Testis (tissue), 2 donors: Measurements from ENCODE around the gene C16orf89.

Source experiments
- POLR2A ChIP-seq: fragments of 450-650 bp; IDR thresholded peaks from one replicate; pipeline ENCODE4 v1.6.1; 2017; ENCODE audit warnings: antibody characterized with exemption, mild to moderate bottlenecking, moderate library complexity
- TF ChIP-seq, protein P1 (sequence below), 3 experiments: fragments of 450-650 bp in 2 of 3; fragments of 200-600 bp in 1 of 3; sonication (generic) in 1 of 3; IDR thresholded peaks; one replicate each; pipeline ENCODE4 v1.5.1; 2016 to 2019; ENCODE audit warnings: antibody characterized with exemption in 3 of 3, mild to moderate bottlenecking in 2 of 3, moderate library complexity in 1 of 3

DNA sequence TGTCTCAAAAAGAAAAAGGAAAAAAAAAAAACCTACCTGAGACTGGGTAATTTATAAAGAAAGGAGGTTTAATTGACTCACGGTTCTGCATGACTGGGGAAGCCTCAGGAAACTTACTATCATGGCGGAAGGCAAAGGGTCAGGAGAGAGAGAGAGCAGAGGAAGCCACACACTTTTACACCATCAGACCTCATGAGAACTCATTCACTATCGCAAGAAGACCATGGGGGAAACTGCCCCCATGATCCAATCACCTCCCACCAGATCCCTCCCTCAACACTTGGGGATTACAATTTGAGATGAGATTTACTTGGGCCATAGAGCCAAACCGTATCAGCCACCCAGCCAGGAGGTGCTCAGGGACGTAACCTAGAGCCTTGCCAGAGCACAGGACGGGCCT is 52.9 kb downstream of the C16orf89 start:
- TF ChIP-seq, protein P1, sequence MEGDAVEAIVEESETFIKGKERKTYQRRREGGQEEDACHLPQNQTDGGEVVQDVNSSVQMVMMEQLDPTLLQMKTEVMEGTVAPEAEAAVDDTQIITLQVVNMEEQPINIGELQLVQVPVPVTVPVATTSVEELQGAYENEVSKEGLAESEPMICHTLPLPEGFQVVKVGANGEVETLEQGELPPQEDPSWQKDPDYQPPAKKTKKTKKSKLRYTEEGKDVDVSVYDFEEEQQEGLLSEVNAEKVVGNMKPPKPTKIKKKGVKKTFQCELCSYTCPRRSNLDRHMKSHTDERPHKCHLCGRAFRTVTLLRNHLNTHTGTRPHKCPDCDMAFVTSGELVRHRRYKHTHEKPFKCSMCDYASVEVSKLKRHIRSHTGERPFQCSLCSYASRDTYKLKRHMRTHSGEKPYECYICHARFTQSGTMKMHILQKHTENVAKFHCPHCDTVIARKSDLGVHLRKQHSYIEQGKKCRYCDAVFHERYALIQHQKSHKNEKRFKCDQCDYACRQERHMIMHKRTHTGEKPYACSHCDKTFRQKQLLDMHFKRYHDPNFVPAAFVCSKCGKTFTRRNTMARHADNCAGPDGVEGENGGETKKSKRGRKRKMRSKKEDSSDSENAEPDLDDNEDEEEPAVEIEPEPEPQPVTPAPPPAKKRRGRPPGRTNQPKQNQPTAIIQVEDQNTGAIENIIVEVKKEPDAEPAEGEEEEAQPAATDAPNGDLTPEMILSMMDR (IDR thresholded peaks at IDR 0.05), result no peak
- no peak for TF ChIP-seq POLR2A
